ENCODE results near the gene ALS2. TPM values are rescaled to one million over a fixed set of nuclear protein-coding genes. Genes with fewer than 3 reads are reported as not detected.

ALS2 gene
- polyA plus RNA-seq, 1 donor from 2014 or later = 4.4 TPM

GRCh38 chr2:201656102-201656501 lies 124.6 kb downstream of the ALS2 start:
- no peak overlapping the region for H3K27ac Mint-ChIP-seq
- no peak overlapping the region for H3K4me3 Mint-ChIP-seq
- H3K36me3 Mint-ChIP-seq = no peaks in the 10 kb centered on the region
- H3K27me3 Mint-ChIP-seq = peaks cover 13% of the 10 kb centered on the region
- H3K4me1 Mint-ChIP-seq = peaks cover 0 to under 1% (median 0%) of the 10 kb centered on the region in 3 donors
- no peaks in the 10 kb centered on the region for H3K9me3 Mint-ChIP-seq

GRCh38 chr2:201654616-201655384 lies 125.9 kb downstream of the ALS2 start:
- no peaks in the 10 kb centered on the region for H3K36me3 Mint-ChIP-seq
- H3K9me3 Mint-ChIP-seq = no peaks in the 10 kb centered on the region
- no peak overlapping the region for H3K27ac Mint-ChIP-seq
- no peak overlapping the region for H3K4me3 Mint-ChIP-seq
- H3K27me3 Mint-ChIP-seq = peaks cover 13% of the 10 kb centered on the region
- no peaks in the 10 kb centered on the region for H3K4me1 Mint-ChIP-seq

DNA sequence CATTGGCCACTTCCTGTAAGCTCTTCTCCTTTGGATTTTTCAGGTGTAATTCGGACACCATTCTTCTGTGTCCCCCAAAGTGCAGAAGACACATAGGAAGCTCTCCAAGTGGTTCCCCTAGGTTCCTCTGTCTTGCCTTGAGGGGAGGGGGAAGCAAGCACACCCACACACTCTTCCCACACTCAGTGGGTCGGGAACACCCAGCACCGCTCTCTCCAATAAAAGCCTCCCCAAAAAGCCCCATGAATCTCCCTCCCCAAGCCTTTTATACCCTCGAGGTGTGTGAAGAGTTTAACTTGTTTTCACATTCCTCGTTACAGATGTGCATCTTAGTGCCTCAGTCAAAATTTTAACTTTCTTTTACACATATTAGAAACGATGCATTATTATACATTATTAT lies 127.5 kb downstream of the ALS2 start:
- Mint-ChIP-seq H3K4me3 (no peak overlapping the region), H3K9me3 (no peaks in the 10 kb centered on the region), H3K4me1 (no peaks in the 10 kb centered on the region), H3K27ac (no peak overlapping the region), H3K27me3 (peaks cover 6% of the 10 kb centered on the region), H3K36me3 (no peaks in the 10 kb centered on the region)

Other genes starting within 250 kb of the ALS2 start
- gene TMEM237, start 137.4 kb downstream of the ALS2 start, polyA plus RNA-seq = 2.2 TPM
- gene MPP4, start 82.3 kb downstream of the ALS2 start, polyA plus RNA-seq = not detected
- not detected for gene CDK15, start 25.6 kb upstream of the ALS2 start, polyA plus RNA-seq